GM12878 (cell line): ENCODE results near the gene PYM1.
"Not testable (repeated sequence)": the region's sequence is repeated elsewhere in the genome, so short reads cannot be mapped to it uniquely, and the experiment has no call there.

Source experiments
- CHD1 ChIP-seq: IDR thresholded peaks from 2 replicates; pipeline ENCODE4 v1.6.1; 2012; ENCODE audit warnings: low read depth, low read length, improper control_type of control experiment
- EP300 ChIP-seq, 2 experiments: fragments of 150-350 bp in 1 of 2; IDR thresholded peaks; 2 replicates each; pipeline ENCODE4 v1.6.1; 2011 to 2012; ENCODE audit warnings: low read depth in 2 of 2, low read length in 2 of 2, borderline replicate concordance in 1 of 2, improper control_type of control experiment in 1 of 2, inconsistent platforms in 1 of 2; ENCODE audit not compliant: control insufficient read depth in 1 of 2
- EZH2 ChIP-seq: IDR thresholded peaks from 2 replicates; pipeline ENCODE4 v1.6.1; 2012; ENCODE audit warnings: low read depth, mild to moderate bottlenecking, control low read depth, inconsistent platforms, low read length, borderline replicate concordance; ENCODE audit not compliant: control insufficient read depth
- POLR2AphosphoS5 ChIP-seq: IDR thresholded peaks from 2 replicates; pipeline ENCODE4 v1.6.1; 2011; ENCODE audit warnings: mild to moderate bottlenecking, low read length, inconsistent platforms
- RAD21 ChIP-seq: IDR thresholded peaks from 2 replicates; pipeline ENCODE4 v1.6.1; 2011; ENCODE audit warnings: mild to moderate bottlenecking, low read depth, low read length, moderate library complexity; ENCODE audit not compliant: insufficient read depth
- ZNF217 ChIP-seq: fragments of 450-650 bp; IDR thresholded peaks from 2 replicates; pipeline ENCODE4 v1.6.1; 2017; ENCODE audit warnings: antibody characterized with exemption, mild to moderate bottlenecking
- TF ChIP-seq, protein P1 (sequence below): IDR thresholded peaks from 2 replicates; pipeline ENCODE4 v1.6.1; 2011; ENCODE audit warnings: low read depth, low read length, improper control_type of control experiment, borderline replicate concordance
- TF ChIP-seq, protein P2 (sequence below), 3 experiments: IDR thresholded peaks in 2 of 3; conservative IDR thresholded peaks in 1 of 3; 2 replicates each; pipeline ENCODE4 v1.5.1; 2011; ENCODE audit warnings: low read depth in 3 of 3, low read length in 3 of 3, mild to moderate bottlenecking in 3 of 3, control low read depth in 2 of 3, moderate library complexity in 2 of 3, inconsistent platforms in 1 of 3, mixed read lengths in 1 of 3; ENCODE audit not compliant: control insufficient read depth in 2 of 3, insufficient read depth in 1 of 3; ENCODE audit errors: extremely low read depth in 1 of 3
- TF ChIP-seq, protein P3 (sequence below): IDR thresholded peaks from 2 replicates; pipeline ENCODE4 v1.6.1; 2011; ENCODE audit warnings: mild to moderate bottlenecking, low read depth, low read length, moderate library complexity; ENCODE audit not compliant: insufficient replicate concordance
- TF ChIP-seq, protein P4 (sequence below): IDR thresholded peaks from 2 replicates; pipeline ENCODE4 v1.6.1; 2012; ENCODE audit warnings: low read length, inconsistent platforms
- TF ChIP-seq, protein P5 (sequence below): IDR thresholded peaks from 2 replicates; pipeline ENCODE4 v1.6.1; 2011; ENCODE audit warnings: borderline replicate concordance, low read depth, mild to moderate bottlenecking, moderate library complexity, mixed read lengths, low read length; ENCODE audit not compliant: insufficient read depth; ENCODE audit errors: extremely low read length

DNA sequence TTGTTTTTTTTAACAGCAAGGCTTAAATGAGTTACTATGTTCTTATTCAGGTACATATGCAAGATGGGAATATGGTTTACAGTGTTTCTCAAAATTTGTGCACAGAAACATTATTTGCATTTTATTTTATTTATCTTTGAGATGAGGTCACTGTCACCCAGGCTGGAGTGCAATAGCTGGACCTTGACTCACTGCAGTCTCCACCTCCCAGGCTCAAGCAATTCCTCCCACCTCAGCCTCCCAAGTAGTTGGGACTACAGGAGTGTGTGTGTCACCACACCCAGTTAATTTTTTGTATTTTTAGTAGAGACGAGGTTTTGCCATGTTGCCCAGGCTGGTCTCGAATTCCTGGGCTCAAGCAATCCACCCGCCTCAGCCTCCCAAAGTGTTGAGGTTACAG is 8.7 kb downstream of the PYM1 start:
- TF ChIP-seq, protein P1, sequence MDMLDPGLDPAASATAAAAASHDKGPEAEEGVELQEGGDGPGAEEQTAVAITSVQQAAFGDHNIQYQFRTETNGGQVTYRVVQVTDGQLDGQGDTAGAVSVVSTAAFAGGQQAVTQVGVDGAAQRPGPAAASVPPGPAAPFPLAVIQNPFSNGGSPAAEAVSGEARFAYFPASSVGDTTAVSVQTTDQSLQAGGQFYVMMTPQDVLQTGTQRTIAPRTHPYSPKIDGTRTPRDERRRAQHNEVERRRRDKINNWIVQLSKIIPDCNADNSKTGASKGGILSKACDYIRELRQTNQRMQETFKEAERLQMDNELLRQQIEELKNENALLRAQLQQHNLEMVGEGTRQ: not testable (repeated sequence)
- TF ChIP-seq EZH2; EP300 (IDR thresholded peaks at IDR 0.05; ENCODE audit: borderline replicate concordance in 1 of 2, control insufficient read depth in 1 of 2, low read depth in 2 of 2, low read length in 2 of 2); POLR2AphosphoS5; ZNF217; RAD21; CHD1: not testable (repeated sequence)
- TF ChIP-seq, protein P2, sequence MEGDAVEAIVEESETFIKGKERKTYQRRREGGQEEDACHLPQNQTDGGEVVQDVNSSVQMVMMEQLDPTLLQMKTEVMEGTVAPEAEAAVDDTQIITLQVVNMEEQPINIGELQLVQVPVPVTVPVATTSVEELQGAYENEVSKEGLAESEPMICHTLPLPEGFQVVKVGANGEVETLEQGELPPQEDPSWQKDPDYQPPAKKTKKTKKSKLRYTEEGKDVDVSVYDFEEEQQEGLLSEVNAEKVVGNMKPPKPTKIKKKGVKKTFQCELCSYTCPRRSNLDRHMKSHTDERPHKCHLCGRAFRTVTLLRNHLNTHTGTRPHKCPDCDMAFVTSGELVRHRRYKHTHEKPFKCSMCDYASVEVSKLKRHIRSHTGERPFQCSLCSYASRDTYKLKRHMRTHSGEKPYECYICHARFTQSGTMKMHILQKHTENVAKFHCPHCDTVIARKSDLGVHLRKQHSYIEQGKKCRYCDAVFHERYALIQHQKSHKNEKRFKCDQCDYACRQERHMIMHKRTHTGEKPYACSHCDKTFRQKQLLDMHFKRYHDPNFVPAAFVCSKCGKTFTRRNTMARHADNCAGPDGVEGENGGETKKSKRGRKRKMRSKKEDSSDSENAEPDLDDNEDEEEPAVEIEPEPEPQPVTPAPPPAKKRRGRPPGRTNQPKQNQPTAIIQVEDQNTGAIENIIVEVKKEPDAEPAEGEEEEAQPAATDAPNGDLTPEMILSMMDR (IDR thresholded peaks at IDR 0.05 in 2 of 3, conservative IDR thresholded peaks at IDR 0.05 in 1 of 3; ENCODE audit: control insufficient read depth in 2 of 3, extremely low read depth in 1 of 3, insufficient read depth in 1 of 3, low read depth in 3 of 3, low read length in 3 of 3): not testable (repeated sequence)
- TF ChIP-seq, protein P3, sequence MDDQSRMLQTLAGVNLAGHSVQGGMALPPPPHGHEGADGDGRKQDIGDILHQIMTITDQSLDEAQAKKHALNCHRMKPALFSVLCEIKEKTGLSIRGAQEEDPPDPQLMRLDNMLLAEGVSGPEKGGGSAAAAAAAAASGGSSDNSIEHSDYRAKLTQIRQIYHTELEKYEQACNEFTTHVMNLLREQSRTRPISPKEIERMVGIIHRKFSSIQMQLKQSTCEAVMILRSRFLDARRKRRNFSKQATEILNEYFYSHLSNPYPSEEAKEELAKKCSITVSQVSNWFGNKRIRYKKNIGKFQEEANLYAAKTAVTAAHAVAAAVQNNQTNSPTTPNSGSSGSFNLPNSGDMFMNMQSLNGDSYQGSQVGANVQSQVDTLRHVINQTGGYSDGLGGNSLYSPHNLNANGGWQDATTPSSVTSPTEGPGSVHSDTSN: not testable (repeated sequence)
- TF ChIP-seq, protein P4, sequence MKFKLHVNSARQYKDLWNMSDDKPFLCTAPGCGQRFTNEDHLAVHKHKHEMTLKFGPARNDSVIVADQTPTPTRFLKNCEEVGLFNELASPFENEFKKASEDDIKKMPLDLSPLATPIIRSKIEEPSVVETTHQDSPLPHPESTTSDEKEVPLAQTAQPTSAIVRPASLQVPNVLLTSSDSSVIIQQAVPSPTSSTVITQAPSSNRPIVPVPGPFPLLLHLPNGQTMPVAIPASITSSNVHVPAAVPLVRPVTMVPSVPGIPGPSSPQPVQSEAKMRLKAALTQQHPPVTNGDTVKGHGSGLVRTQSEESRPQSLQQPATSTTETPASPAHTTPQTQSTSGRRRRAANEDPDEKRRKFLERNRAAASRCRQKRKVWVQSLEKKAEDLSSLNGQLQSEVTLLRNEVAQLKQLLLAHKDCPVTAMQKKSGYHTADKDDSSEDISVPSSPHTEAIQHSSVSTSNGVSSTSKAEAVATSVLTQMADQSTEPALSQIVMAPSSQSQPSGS: not testable (repeated sequence)
- TF ChIP-seq, protein P5, sequence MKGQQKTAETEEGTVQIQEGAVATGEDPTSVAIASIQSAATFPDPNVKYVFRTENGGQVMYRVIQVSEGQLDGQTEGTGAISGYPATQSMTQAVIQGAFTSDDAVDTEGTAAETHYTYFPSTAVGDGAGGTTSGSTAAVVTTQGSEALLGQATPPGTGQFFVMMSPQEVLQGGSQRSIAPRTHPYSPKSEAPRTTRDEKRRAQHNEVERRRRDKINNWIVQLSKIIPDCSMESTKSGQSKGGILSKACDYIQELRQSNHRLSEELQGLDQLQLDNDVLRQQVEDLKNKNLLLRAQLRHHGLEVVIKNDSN: not testable (repeated sequence)
